H9 (cell line): ENCODE results near the gene SLC25A41. TPM values are rescaled to one million over a fixed set of nuclear protein-coding genes. Genes with fewer than 3 reads are reported as not detected.
"Not testable (repeated sequence)": the region's sequence is repeated elsewhere in the genome, so short reads cannot be mapped to it uniquely, and the experiment has no call there.

ENCODE experiments used
- DNase-seq: peaks from one replicate; pipeline ENCODE4 v3.0.0-alpha.2; 2017
- H2AFZ ChIP-seq: one replicate; pipeline ENCODE4 v1.6.1; 2013; ENCODE audit warnings: mild to moderate bottlenecking, low read length, control low read depth, moderate library complexity
- H2AK5ac ChIP-seq: 2 replicates; pipeline ENCODE4 v1.6.1; 2013; ENCODE audit warnings: low read length, control low read depth, mixed read lengths; ENCODE audit not compliant: insufficient read length
- H2BK120ac ChIP-seq: one replicate; pipeline ENCODE4 v1.6.1; 2013; ENCODE audit warnings: low read depth, mild to moderate bottlenecking, low read length, control low read depth, inconsistent platforms; ENCODE audit not compliant: poor library complexity, severe bottlenecking
- H2BK12ac ChIP-seq: 2 replicates; pipeline ENCODE4 v1.6.1; 2013; ENCODE audit warnings: low read length, control low read depth, mixed read lengths, low read depth; ENCODE audit not compliant: insufficient read length
- H2BK15ac ChIP-seq: 2 replicates; pipeline ENCODE4 v1.6.1; 2013; ENCODE audit warnings: low read depth, low read length, control low read depth
- H2BK20ac ChIP-seq: one replicate; pipeline ENCODE4 v1.6.1; 2013; ENCODE audit warnings: low read depth, mild to moderate bottlenecking, low read length, control low read depth, inconsistent platforms; ENCODE audit not compliant: poor library complexity, severe bottlenecking
- H2BK5ac ChIP-seq: 2 replicates; pipeline ENCODE4 v1.6.1; 2013; ENCODE audit warnings: low read length, control low read depth, mixed read lengths; ENCODE audit not compliant: insufficient read length
- H3K14ac ChIP-seq: 2 replicates; pipeline ENCODE4 v1.6.1; 2013; ENCODE audit warnings: low read length, control low read depth; ENCODE audit not compliant: insufficient read depth
- H3K18ac ChIP-seq: 2 replicates; pipeline ENCODE4 v1.6.1; 2013; ENCODE audit warnings: low read depth, mild to moderate bottlenecking, mixed read lengths, low read length, control low read depth; ENCODE audit not compliant: insufficient read length
- H3K23ac ChIP-seq: 2 replicates; pipeline ENCODE4 v1.6.1; 2013; ENCODE audit warnings: low read length, control low read depth, mixed read lengths, low read depth; ENCODE audit not compliant: insufficient read length
- H3K23me2 ChIP-seq: 2 replicates; pipeline ENCODE4 v1.6.1; 2013; ENCODE audit warnings: low read depth, mild to moderate bottlenecking, mixed read lengths, low read length, control low read depth; ENCODE audit not compliant: insufficient read length, poor library complexity, severe bottlenecking
- H3K27ac ChIP-seq: 2 replicates; pipeline ENCODE4 v1.5.1; 2013; ENCODE audit warnings: low read length, control low read depth, mixed read lengths, low read depth; ENCODE audit not compliant: insufficient read length
- H3K27me3 ChIP-seq: 2 replicates; pipeline ENCODE4 v1.6.1; 2013; ENCODE audit warnings: low read length, control low read depth, inconsistent platforms; ENCODE audit not compliant: insufficient read depth
- H3K4ac ChIP-seq: 2 replicates; pipeline ENCODE4 v1.6.1; 2013; ENCODE audit warnings: low read depth, mild to moderate bottlenecking, control low read depth, inconsistent platforms, low read length, moderate library complexity
- H3K4me1 ChIP-seq: 2 replicates; pipeline ENCODE4 v1.6.1; 2013; ENCODE audit warnings: low read length, control low read depth, inconsistent platforms; ENCODE audit not compliant: insufficient read depth
- H3K4me2 ChIP-seq: 2 replicates; pipeline ENCODE4 v1.6.1; 2013; ENCODE audit warnings: low read length, control low read depth, mixed read lengths; ENCODE audit not compliant: insufficient read length, insufficient read depth
- H3K56ac ChIP-seq: 2 replicates; pipeline ENCODE4 v1.6.1; 2013; ENCODE audit warnings: low read depth, mild to moderate bottlenecking, mixed read lengths, low read length, control low read depth; ENCODE audit not compliant: insufficient read length
- H3K79me1 ChIP-seq: 2 replicates; pipeline ENCODE4 v1.6.1; 2013; ENCODE audit warnings: low read depth, mild to moderate bottlenecking, moderate library complexity, low read length, control low read depth, inconsistent platforms; ENCODE audit not compliant: insufficient read depth, poor library complexity, severe bottlenecking
- H3K79me2 ChIP-seq: 2 replicates; pipeline ENCODE4 v1.6.1; 2013; ENCODE audit warnings: low read length, control low read depth, inconsistent platforms; ENCODE audit not compliant: insufficient read depth
- H3K9ac ChIP-seq: 2 replicates; pipeline ENCODE4 v1.6.1; 2013; ENCODE audit warnings: low read length, control low read depth, mixed read lengths; ENCODE audit not compliant: insufficient read length; ENCODE audit errors: extremely low read depth
- H3K9me3 ChIP-seq: one replicate; pipeline ENCODE4 v1.6.1; 2013; ENCODE audit warnings: low read depth, low read length, inconsistent platforms; ENCODE audit not compliant: control insufficient read depth
- H3T11ph ChIP-seq: one replicate; pipeline ENCODE4 v1.6.1; 2013; ENCODE audit warnings: mild to moderate bottlenecking, low read length, control low read depth, inconsistent platforms
- H4K20me1 ChIP-seq: one replicate; pipeline ENCODE4 v1.6.1; 2013; ENCODE audit not compliant: control insufficient read depth, insufficient read length, insufficient read depth
- H4K5ac ChIP-seq: 2 replicates; pipeline ENCODE4 v1.6.1; 2013; ENCODE audit warnings: low read depth, mild to moderate bottlenecking, mixed read lengths, low read length, control low read depth; ENCODE audit not compliant: insufficient read length
- H4K8ac ChIP-seq: replicated peaks from 2 replicates; pipeline ENCODE4 v1.6.1; 2013; ENCODE audit warnings: low read length, control low read depth, mixed read lengths, low read depth; ENCODE audit not compliant: insufficient read length
- H4K91ac ChIP-seq: 2 replicates; pipeline ENCODE4 v1.6.1; 2013; ENCODE audit warnings: low read depth, mild to moderate bottlenecking, moderate library complexity, mixed read lengths, low read length, control low read depth; ENCODE audit not compliant: insufficient read length
- H3K27ac Mint-ChIP-seq, 3 experiments: 2 replicates in 2 of 3; 3 replicates in 1 of 3; pipeline ENCODE4 v1.8.0; 2020 to 2021; ENCODE audit warnings: mixed read lengths in 3 of 3, mild to moderate bottlenecking in 1 of 3, moderate library complexity in 1 of 3
- H3K27me3 Mint-ChIP-seq: 2 replicates; pipeline ENCODE4 v1.8.0; 2021; ENCODE audit warnings: low read depth, mild to moderate bottlenecking, moderate library complexity, mixed read lengths
- H3K36me3 Mint-ChIP-seq, 3 experiments: 2 replicates in 2 of 3; 3 replicates in 1 of 3; pipeline ENCODE4 v1.8.0; 2020 to 2021; ENCODE audit warnings: low read depth in 3 of 3, mixed read lengths in 3 of 3; ENCODE audit not compliant: insufficient read depth in 1 of 3
- H3K4me1 Mint-ChIP-seq, 2 experiments: 2 replicates each; pipeline ENCODE4 v1.8.0; 2020; ENCODE audit warnings: mixed read lengths in 2 of 2
- H3K4me3 Mint-ChIP-seq, 2 experiments: 2 replicates in 1 of 2; 3 replicates in 1 of 2; pipeline ENCODE4 v1.8.0; 2020 to 2021; ENCODE audit warnings: mild to moderate bottlenecking in 2 of 2, mixed read lengths in 2 of 2, moderate library complexity in 1 of 2
- H3K9me3 Mint-ChIP-seq, 2 experiments: 2 replicates in 1 of 2; 3 replicates in 1 of 2; pipeline ENCODE4 v1.8.0; 2020; ENCODE audit warnings: mild to moderate bottlenecking in 2 of 2, mixed read lengths in 2 of 2, moderate library complexity in 1 of 2
- WGBS: extraction: QIAGEN DNeasy Blood & Tissue Kit; methylation state at CpG from one replicate; pipeline ENCODE4 v1.1.7; 2013; ENCODE audit warnings: missing lambda C conversion rate, low lambda C conversion rate, mixed read lengths; ENCODE audit not compliant: insufficient read length; ENCODE audit errors: extremely low coverage; 5-methylcytosine and 5-hydroxymethylcytosine counted together
- total RNA-seq: library from RNA; stranded (reverse); gene quantifications from 2 replicates; pipeline ENCODE4 v1.2.1, GENCODE V29; 2021
- TF ChIP-seq, protein P1 (sequence below): fragments of 200-600 bp; sonication (generic); conservative IDR thresholded peaks from 3 replicates; pipeline ENCODE4 v1.8.0; 2021; ENCODE audit warnings: antibody characterized with exemption, mild to moderate bottlenecking

SLC25A41 gene
- total RNA-seq, 1 experiment from 2014 or later, result 0.20 TPM

DNA sequence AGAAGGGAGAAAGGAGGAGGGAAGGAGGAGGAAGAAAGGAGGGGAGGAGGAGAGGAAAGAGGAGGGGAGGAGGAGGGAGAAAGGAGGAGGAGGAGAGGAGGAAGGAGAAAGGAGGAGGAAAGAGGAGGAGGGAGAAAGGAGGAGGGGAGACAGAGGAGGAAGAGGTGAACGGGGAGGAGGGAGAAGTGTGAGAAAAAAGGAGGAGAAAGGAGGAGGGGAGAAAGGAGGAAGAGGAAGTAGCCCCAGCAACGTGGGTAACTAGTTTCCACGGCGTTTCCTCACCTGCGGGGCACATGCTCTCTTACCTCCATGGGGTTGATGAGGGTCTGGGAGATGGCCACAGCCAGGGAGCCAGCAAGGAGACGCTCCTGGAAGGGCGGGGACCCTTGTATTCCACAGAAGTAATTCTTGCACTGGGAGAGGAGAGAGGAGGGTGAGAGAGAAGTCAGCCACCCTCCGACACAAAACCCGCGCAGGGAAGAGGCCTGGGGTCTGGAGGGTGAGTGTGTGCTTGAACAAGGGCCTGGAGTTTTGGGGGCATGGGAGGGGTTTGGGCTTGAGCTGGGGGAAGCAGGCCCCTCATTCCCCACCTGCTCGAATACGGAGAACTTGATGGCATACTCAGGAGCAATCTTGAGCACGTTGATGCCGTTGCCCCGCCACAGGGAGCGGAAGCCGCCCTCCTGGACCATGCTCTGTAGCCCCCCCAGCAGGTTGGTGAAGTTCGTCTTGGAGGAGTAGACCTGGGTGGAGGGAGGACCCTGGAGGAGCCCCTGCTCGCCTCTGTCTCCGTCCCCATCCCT, 3.9 kb downstream of the SLC25A41 start:
- H2BK20ac ChIP-seq, result no peak overlapping the region
- no peaks in the 10 kb centered on the region for H3K23me2 ChIP-seq
- no peak overlapping the region for H2BK120ac ChIP-seq
- no peaks in the 10 kb centered on the region for H3K4me1 ChIP-seq
- no peaks in the 10 kb centered on the region for H3K79me1 ChIP-seq
- no peak overlapping the region for H3K4me2 ChIP-seq
- no peak overlapping the region for H3K56ac ChIP-seq
- DNase-seq, result no peak
- H4K91ac ChIP-seq, result no peak overlapping the region
- H3K27me3 ChIP-seq, result no peaks in the 10 kb centered on the region
- no peak overlapping the region for H3K18ac ChIP-seq
- H3K36me3 Mint-ChIP-seq, result peaks cover 0 to 5% (median 4%) of the 10 kb centered on the region in 3 experiments; a peak in 5 of 7 replicates
- H2AFZ ChIP-seq, result no peak overlapping the region
- peaks cover 30% of the 10 kb centered on the region for H3K27me3 Mint-ChIP-seq
- H2BK15ac ChIP-seq, result no peak overlapping the region
- no peaks in the 10 kb centered on the region for H3K79me2 ChIP-seq
- H3K27ac Mint-ChIP-seq, result no peak overlapping the region; a peak in 2 of 7 replicates
- no peak overlapping the region for H2AK5ac ChIP-seq
- no peak overlapping the region for H4K5ac ChIP-seq
- peak overlapping the region in 1 of 2 experiments; percentile 38; a peak in 1 of 5 replicates for H3K4me3 Mint-ChIP-seq
- H3T11ph ChIP-seq, result no peak overlapping the region
- no peak overlapping the region for H3K23ac ChIP-seq
- H3K14ac ChIP-seq, result no peak overlapping the region
- H3K4ac ChIP-seq, result no peak overlapping the region
- no peaks in the 10 kb centered on the region for H3K9me3 ChIP-seq
- no peak overlapping the region for H4K8ac ChIP-seq
- peaks cover 6 to 8% of the 10 kb centered on the region in 2 experiments for H3K9me3 Mint-ChIP-seq
- no peaks in the 10 kb centered on the region for H4K20me1 ChIP-seq
- no peak overlapping the region for H2BK5ac ChIP-seq
- TF ChIP-seq, protein P1, sequence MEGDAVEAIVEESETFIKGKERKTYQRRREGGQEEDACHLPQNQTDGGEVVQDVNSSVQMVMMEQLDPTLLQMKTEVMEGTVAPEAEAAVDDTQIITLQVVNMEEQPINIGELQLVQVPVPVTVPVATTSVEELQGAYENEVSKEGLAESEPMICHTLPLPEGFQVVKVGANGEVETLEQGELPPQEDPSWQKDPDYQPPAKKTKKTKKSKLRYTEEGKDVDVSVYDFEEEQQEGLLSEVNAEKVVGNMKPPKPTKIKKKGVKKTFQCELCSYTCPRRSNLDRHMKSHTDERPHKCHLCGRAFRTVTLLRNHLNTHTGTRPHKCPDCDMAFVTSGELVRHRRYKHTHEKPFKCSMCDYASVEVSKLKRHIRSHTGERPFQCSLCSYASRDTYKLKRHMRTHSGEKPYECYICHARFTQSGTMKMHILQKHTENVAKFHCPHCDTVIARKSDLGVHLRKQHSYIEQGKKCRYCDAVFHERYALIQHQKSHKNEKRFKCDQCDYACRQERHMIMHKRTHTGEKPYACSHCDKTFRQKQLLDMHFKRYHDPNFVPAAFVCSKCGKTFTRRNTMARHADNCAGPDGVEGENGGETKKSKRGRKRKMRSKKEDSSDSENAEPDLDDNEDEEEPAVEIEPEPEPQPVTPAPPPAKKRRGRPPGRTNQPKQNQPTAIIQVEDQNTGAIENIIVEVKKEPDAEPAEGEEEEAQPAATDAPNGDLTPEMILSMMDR, result no peak
- peaks cover 0 to 5% of the 10 kb centered on the region in 2 experiments; a peak in 1 of 4 replicates for H3K4me1 Mint-ChIP-seq
- WGBS, result 100% methylated on average over 1 of the region's 20 CpGs
- no peak overlapping the region for H3K9ac ChIP-seq
- H2BK12ac ChIP-seq, result no peak overlapping the region
- no peak overlapping the region for H3K27ac ChIP-seq

DNA sequence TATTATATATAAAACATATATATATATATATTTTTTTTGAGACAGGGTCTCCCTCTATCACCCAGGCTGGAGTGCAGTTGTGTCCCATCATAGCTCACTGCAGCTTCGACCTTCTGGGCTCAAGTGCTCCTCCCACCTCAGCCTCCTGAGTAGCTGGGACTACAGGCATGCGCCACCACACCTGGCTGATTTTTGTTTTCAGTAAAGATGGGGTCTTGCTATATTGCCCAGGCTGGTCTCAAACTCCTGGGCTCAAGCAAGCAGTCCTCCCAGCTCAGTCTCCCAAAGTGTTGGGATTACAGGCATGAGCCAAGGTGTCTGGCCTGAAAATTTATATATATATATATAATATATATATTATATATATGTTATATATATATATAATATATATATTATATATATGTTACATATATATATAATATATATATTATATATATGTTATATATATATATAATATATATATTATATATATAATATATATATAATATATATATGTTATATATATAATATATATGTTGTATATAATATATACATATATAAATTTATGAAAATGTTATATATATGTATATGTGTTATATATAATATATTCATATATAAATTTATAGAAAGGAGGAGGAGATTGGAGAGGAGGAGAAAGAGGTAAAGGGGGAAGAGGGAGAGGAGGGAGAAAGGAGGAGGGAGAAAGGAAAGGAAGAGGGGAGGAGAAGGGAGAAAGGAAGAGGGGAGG, 4.7 kb downstream of the SLC25A41 start:
- H2BK120ac ChIP-seq, H3K14ac ChIP-seq, H3K36me3 Mint-ChIP-seq, H3K79me1 ChIP-seq, H3K4me2 ChIP-seq, H3K9me3 ChIP-seq, H3K27ac Mint-ChIP-seq, H3K18ac ChIP-seq, H2AFZ ChIP-seq, H2BK20ac ChIP-seq, H4K91ac ChIP-seq, H3K4me1 ChIP-seq, H3K79me2 ChIP-seq, H2BK5ac ChIP-seq, H3K9me3 Mint-ChIP-seq, H4K5ac ChIP-seq, H2AK5ac ChIP-seq, DNase-seq, H3K27ac ChIP-seq, H3T11ph ChIP-seq, H3K23ac ChIP-seq, H3K9ac ChIP-seq, H4K8ac ChIP-seq, H3K4ac ChIP-seq, H4K20me1 ChIP-seq, H3K4me1 Mint-ChIP-seq, H3K23me2 ChIP-seq, H3K27me3 ChIP-seq, H2BK12ac ChIP-seq, H3K56ac ChIP-seq, H3K4me3 Mint-ChIP-seq, H2BK15ac ChIP-seq: not testable (repeated sequence)
- WGBS, result no CpG with 5 or more reads among the region's 2 CpGs
- peaks cover 30% of the 10 kb centered on the region for H3K27me3 Mint-ChIP-seq
